PC-9 (cell line): ENCODE results near the gene MAMLD1. TPM values are rescaled to one million over a fixed set of nuclear protein-coding genes. Genes with fewer than 3 reads are reported as not detected.

ENCODE experiments used
- BruUV-seq: library from RNA; stranded (reverse); fragments of 400-500 nt; replicated peaks from 2 replicates; lab custom pipeline; 2021; lab: Mats Ljungman, UMichigan
- CTCF ChIA-PET: fragments of 300-600 bp; sonication (Branson Sonifier 250); formaldehyde crosslinking; loops from one replicate; lab custom pipeline; 2022; ENCODE audit warnings: antibody characterized with exemption; lab: Charles Lee
- POLR2A ChIA-PET: fragments of 300-600 bp; sonication (Branson Sonifier 250); formaldehyde crosslinking; loops from one replicate; lab custom pipeline; 2022; ENCODE audit warnings: antibody characterized with exemption; ENCODE audit not compliant: unreplicated experiment; lab: Charles Lee
- DNase-seq, 2 experiments: peaks; one replicate each; pipeline versions ENCODE4 v3.0.0 to v3.0.0-alpha.2; 2015 to 2022; ENCODE audit warnings: mixed read lengths in 1 of 2
- H2AFZ ChIP-seq: fragments of 200-600 bp; sonication (generic); 2 replicates; pipeline ENCODE4 v1.8.1; 2017; ENCODE audit warnings: antibody characterized with exemption
- H3F3A ChIP-seq: fragments of 200-600 bp; sonication (generic); 2 replicates; pipeline ENCODE4 v1.8.1; 2017; ENCODE audit warnings: antibody characterized with exemption, mild to moderate bottlenecking, low read depth; ENCODE audit not compliant: insufficient read depth
- H3K27ac ChIP-seq: fragments of 200-600 bp; sonication (generic); 2 replicates; pipeline ENCODE4 v1.6.1; 2016; ENCODE audit warnings: mixed run types
- H3K27me3 ChIP-seq: fragments of 200-600 bp; sonication (generic); 2 replicates; pipeline ENCODE4 v1.6.1; 2016; ENCODE audit warnings: low read depth, mixed run types; ENCODE audit not compliant: insufficient read depth
- H3K36me3 ChIP-seq: fragments of 200-600 bp; sonication (generic); 2 replicates; pipeline ENCODE4 v1.6.1; 2016; ENCODE audit warnings: low read depth, mixed run types
- H3K4me1 ChIP-seq: fragments of 200-600 bp; sonication (generic); replicated peaks from 2 replicates; pipeline ENCODE4 v1.6.1; 2016; ENCODE audit warnings: mixed run types; ENCODE audit not compliant: insufficient read depth
- H3K4me2 ChIP-seq: fragments of 200-600 bp; sonication (generic); 2 replicates; pipeline ENCODE4 v1.6.1; 2017; ENCODE audit warnings: mixed run types
- H3K4me3 ChIP-seq: fragments of 200-600 bp; sonication (generic); 2 replicates; pipeline ENCODE4 v1.6.1; 2016; ENCODE audit warnings: mixed run types
- H3K79me2 ChIP-seq: fragments of 200-600 bp; sonication (generic); 2 replicates; pipeline ENCODE4 v1.6.1; 2017; ENCODE audit warnings: low read depth, mixed run types
- H3K9me2 ChIP-seq: fragments of 200-600 bp; sonication (generic); 2 replicates; pipeline ENCODE4 v1.8.1; 2017; ENCODE audit warnings: mild to moderate bottlenecking; ENCODE audit not compliant: insufficient read depth
- H3K9me3 ChIP-seq: fragments of 200-600 bp; sonication (generic); 2 replicates; pipeline ENCODE4 v1.8.1; 2016; ENCODE audit warnings: low read depth; ENCODE audit not compliant: insufficient read depth
- H4K20me1 ChIP-seq: fragments of 200-600 bp; sonication (generic); 2 replicates; pipeline ENCODE4 v1.8.1; 2017; ENCODE audit not compliant: insufficient read depth
- EZH2 ChIP-seq: fragments of 200-600 bp; sonication (generic); IDR thresholded peaks from 2 replicates; pipeline ENCODE4 v1.8.0; 2017; ENCODE audit warnings: antibody characterized with exemption, low read depth
- intact Hi-C: fragments of 100-400 bp; cut with micrococcal nuclease; formaldehyde crosslinking; loops from one replicate; pipeline ENCODE4 v1.10.0; 2022; ENCODE audit not compliant: unreplicated experiment
- total RNA-seq: library from RNA; stranded (reverse); gene quantifications from 2 replicates; pipeline ENCODE4 v1.2.3, GENCODE V29; 2021
- TF ChIP-seq, protein P1 (sequence below): fragments of 200-600 bp; sonication (generic); conservative IDR thresholded peaks from 2 replicates; pipeline ENCODE4 v1.6.1; 2017; ENCODE audit warnings: mixed run types, antibody characterized with exemption, mild to moderate bottlenecking, moderate library complexity

The MAMLD1 gene
- total RNA-seq, 1 experiment from 2014 or later = 2.5 TPM

DNA sequence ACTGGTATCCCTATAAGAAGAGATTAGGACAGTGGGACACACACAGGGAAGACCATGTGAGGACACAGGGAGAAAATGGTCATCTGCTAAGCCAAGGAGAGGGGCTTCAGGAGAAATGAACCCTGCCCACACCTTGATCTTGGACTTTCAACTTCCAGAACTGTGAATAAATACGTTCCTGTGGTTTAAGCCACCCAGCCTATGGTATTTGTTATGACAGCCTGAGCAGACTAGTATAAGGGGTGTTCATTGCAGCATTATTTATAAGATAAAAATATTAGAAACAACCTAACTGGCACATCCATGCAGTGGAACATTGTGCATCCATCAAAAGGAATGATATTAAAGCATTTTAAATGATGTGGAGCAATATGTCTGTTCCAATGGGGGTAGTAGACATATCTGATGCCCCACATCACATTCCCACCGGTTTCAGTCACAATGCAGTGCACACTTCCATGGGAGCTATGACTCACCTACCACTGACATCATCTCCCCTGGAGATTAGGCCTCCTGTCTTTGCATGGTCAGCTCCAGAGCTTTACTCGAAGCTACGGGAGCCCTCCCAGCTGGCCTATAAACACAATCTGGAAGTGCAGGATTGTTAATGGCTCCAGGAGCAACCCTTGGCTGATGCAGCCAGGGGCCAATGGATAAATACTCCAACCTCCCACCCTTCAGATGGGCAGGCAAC, 38.9 kb upstream of the MAMLD1 start:
- H3K4me2 ChIP-seq = peak overlapping the region; percentile 18; the same call in 1 of the 2 replicates
- TF ChIP-seq EZH2 = no peak
- TF ChIP-seq, protein P1, sequence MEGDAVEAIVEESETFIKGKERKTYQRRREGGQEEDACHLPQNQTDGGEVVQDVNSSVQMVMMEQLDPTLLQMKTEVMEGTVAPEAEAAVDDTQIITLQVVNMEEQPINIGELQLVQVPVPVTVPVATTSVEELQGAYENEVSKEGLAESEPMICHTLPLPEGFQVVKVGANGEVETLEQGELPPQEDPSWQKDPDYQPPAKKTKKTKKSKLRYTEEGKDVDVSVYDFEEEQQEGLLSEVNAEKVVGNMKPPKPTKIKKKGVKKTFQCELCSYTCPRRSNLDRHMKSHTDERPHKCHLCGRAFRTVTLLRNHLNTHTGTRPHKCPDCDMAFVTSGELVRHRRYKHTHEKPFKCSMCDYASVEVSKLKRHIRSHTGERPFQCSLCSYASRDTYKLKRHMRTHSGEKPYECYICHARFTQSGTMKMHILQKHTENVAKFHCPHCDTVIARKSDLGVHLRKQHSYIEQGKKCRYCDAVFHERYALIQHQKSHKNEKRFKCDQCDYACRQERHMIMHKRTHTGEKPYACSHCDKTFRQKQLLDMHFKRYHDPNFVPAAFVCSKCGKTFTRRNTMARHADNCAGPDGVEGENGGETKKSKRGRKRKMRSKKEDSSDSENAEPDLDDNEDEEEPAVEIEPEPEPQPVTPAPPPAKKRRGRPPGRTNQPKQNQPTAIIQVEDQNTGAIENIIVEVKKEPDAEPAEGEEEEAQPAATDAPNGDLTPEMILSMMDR = no peak
- no peaks in the 10 kb centered on the region for H3K36me3 ChIP-seq
- ChIA-PET CTCF (no interaction called here), POLR2A (no interaction called here)
- H2AFZ ChIP-seq = no peak overlapping the region
- DNase-seq = peak; percentile 50 to 74
- no peak overlapping the region for H3K4me3 ChIP-seq
- H3K9me3 ChIP-seq = peaks cover 6% of the 10 kb centered on the region; the same call in 1 of the 2 replicates
- peaks cover 14% of the 10 kb centered on the region; the same call in 1 of the 2 replicates for H3F3A ChIP-seq
- BruUV-seq = no TSS peak
- H3K9me2 ChIP-seq = no peaks in the 10 kb centered on the region
- peaks cover 26% of the 10 kb centered on the region for H3K4me1 ChIP-seq
- H4K20me1 ChIP-seq = no peaks in the 10 kb centered on the region
- peak overlapping the region; percentile 39 for H3K27ac ChIP-seq
- no peaks in the 10 kb centered on the region for H3K79me2 ChIP-seq
- intact Hi-C loops = loop anchor here (2.0 kb wide), 1 partner anchor 39 kb away; the partner anchor contains the start of gene MAMLD1
- H3K27me3 ChIP-seq = no peaks in the 10 kb centered on the region

DNA sequence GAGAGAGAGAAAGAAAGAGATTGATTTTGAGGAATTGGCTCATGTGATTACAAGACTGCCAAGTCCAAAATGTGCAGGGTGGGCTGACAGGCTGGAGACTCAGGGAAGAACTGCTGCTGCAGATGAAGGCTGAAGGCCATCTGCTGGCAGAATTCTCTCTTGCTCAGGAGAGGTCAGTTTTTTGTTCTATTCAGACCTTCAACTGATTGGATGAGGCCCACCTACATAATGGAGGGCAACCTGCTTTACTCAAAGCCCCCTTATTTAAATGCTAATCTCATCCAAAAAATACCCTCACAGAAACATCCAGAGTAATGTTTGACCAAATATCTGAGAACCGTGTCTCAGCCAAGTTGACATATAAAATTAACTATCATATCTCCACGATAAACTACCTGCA, 38.2 kb upstream of the MAMLD1 start:
- H3K4me3 ChIP-seq = no peak overlapping the region
- H3K36me3 ChIP-seq = no peaks in the 10 kb centered on the region
- CTCF ChIA-PET = no interaction called here
- intact Hi-C loops = loop anchor here (2.0 kb wide), 1 partner anchor 38 kb away; the partner anchor contains the start of gene MAMLD1
- H3K27me3 ChIP-seq = no peaks in the 10 kb centered on the region
- H3K9me2 ChIP-seq = no peaks in the 10 kb centered on the region
- H2AFZ ChIP-seq = no peak overlapping the region
- BruUV-seq = no TSS peak
- no peaks in the 10 kb centered on the region for H4K20me1 ChIP-seq
- POLR2A ChIA-PET = no interaction called here
- peak overlapping the region; percentile 18; the same call in 1 of the 2 replicates for H3K4me2 ChIP-seq
- peaks cover 6% of the 10 kb centered on the region; the same call in 1 of the 2 replicates for H3K9me3 ChIP-seq
- 0 out of 2 replicates have a peak overlapping the region, but pooled peaks have one; percentile 39 for H3K27ac ChIP-seq
- peaks cover 14% of the 10 kb centered on the region; the same call in 1 of the 2 replicates for H3F3A ChIP-seq
- no peak for DNase-seq
- H3K79me2 ChIP-seq = no peaks in the 10 kb centered on the region
- H3K4me1 ChIP-seq = peaks cover 26% of the 10 kb centered on the region
- no peak for TF ChIP-seq EZH2
- TF ChIP-seq, protein P1 = no peak

DNA sequence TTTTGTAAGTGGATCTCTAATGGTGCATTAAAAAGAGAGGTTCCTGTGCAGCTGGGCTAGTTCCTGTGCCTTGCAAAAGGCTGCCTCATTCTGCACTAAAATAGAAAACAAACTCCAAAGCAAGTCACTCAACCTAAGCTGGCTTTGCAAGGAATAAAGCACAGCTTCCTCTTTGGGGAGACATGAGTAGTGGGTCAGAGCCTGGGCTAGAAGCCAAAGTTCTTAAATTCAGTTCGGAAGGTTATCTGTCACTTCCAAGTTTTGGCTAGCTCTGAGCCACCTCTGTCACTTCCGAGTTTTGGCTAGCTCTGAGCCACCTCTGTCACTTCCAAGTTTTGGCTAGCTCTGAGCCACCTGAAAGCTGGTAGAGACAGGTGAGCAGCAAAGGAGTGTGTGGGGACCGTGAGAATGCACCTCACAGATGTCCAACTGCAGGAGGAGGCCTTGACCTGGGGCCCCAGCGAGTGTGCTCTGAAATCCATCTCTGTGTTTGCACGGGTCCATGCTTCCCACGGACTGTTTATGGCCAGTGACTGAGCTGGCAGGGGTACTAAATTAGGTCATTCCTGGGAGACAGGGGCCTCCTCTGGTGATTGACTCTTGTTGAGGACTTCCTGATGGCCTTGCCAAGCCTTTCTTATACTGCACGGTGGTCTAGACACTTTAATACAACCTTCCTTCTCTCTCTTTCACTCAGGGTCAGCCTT, 36.4 kb upstream of the MAMLD1 start:
- intact Hi-C loops = no loop called here
- H3K79me2 ChIP-seq = no peaks in the 10 kb centered on the region
- H3K27ac ChIP-seq = no peak overlapping the region
- H3K36me3 ChIP-seq = no peaks in the 10 kb centered on the region
- peaks cover 14% of the 10 kb centered on the region; the same call in 1 of the 2 replicates for H3F3A ChIP-seq
- H2AFZ ChIP-seq = no peak overlapping the region
- TF ChIP-seq EZH2 = no peak
- TF ChIP-seq, protein P1 = no peak
- POLR2A ChIA-PET = no interaction called here
- no peaks in the 10 kb centered on the region for H3K9me2 ChIP-seq
- DNase-seq = no peak
- no TSS peak for BruUV-seq
- peaks cover 26% of the 10 kb centered on the region for H3K4me1 ChIP-seq
- no peak overlapping the region for H3K4me3 ChIP-seq
- no peaks in the 10 kb centered on the region for H4K20me1 ChIP-seq
- no peaks in the 10 kb centered on the region for H3K27me3 ChIP-seq
- CTCF ChIA-PET = interaction anchor here (0.6 kb wide), 1 partner anchor 156 kb away, joined by 3 read pairs; no protein-coding TSS in a partner anchor
- H3K9me3 ChIP-seq = peaks cover 6% of the 10 kb centered on the region; the same call in 1 of the 2 replicates
- no peak overlapping the region for H3K4me2 ChIP-seq
